Midbrain (tissue), 1 donor: ENCODE results near the gene STAM.
A peak's percentile ranks its signal among the peaks of the same experiment; 100 is the strongest.

ENCODE experiments used
- DNase-seq: peaks from one replicate; lab custom pipeline; 2025; lab: John Stamatoyannopoulos, UW

The STAM gene

GRCh38 chr10:17647326-17647725, 3.4 kb downstream of the STAM start:
- DNase-seq, result no peak

- no peak for DNase-seq
Measured at GRCh38 chr10:17648243-17649035, 4.5 kb downstream of the STAM start.

- no peak for DNase-seq
Measured at GRCh38 chr10:17649052-17649451, 5.1 kb downstream of the STAM start.

GRCh38 chr10:17649836-17650235, 5.9 kb downstream of the STAM start:
- no peak for DNase-seq

- no peak for DNase-seq
Measured at GRCh38 chr10:17650416-17650815, 6.5 kb downstream of the STAM start.

- DNase-seq, result no peak
Measured at GRCh38 chr10:17651896-17652295, 7.9 kb downstream of the STAM start.

- no peak for DNase-seq
Measured at GRCh38 chr10:17652585-17652984, 8.6 kb downstream of the STAM start.

- no peak for DNase-seq
Measured at GRCh38 chr10:17655009-17655408, 11.1 kb downstream of the STAM start.

GRCh38 chr10:17655567-17656146, 11.7 kb downstream of the STAM start:
- DNase-seq, result no peak

- DNase-seq, result no peak
Measured at GRCh38 chr10:17657103-17657500, 13.2 kb downstream of the STAM start.

- no peak for DNase-seq
Measured at GRCh38 chr10:17659365-17659764, 15.4 kb downstream of the STAM start.

- DNase-seq, result no peak
Measured at GRCh38 chr10:17660921-17661320, 17.0 kb downstream of the STAM start.

- DNase-seq, result no peak
Measured at GRCh38 chr10:17661510-17661909, 17.6 kb downstream of the STAM start.

GRCh38 chr10:17662193-17663138, 18.5 kb downstream of the STAM start:
- no peak for DNase-seq

- no peak for DNase-seq
Measured at GRCh38 chr10:17663450-17663849, 19.5 kb downstream of the STAM start.

GRCh38 chr10:17665747-17666146, 21.8 kb downstream of the STAM start:
- peak; percentile 67 for DNase-seq

- no peak for DNase-seq
Measured at GRCh38 chr10:17668435-17669184, 24.7 kb downstream of the STAM start.

GRCh38 chr10:17669185-17669872, 25.4 kb downstream of the STAM start:
- no peak for DNase-seq

GRCh38 chr10:17671307-17671706, 27.4 kb downstream of the STAM start:
- DNase-seq, result no peak

- DNase-seq, result no peak
Measured at GRCh38 chr10:17673471-17674061, 29.6 kb downstream of the STAM start.

- no peak for DNase-seq
Measured at GRCh38 chr10:17674566-17674965, 30.6 kb downstream of the STAM start.
